ENCODE measurements around the gene TYW5. TPM values are rescaled to one million over a fixed set of nuclear protein-coding genes. Genes with fewer than 3 reads are reported as not detected.

The TYW5 gene
- total and polyA plus RNA-seq, 12 donors: 1.9 to 3.5 (median 2.6) TPM

DNA sequence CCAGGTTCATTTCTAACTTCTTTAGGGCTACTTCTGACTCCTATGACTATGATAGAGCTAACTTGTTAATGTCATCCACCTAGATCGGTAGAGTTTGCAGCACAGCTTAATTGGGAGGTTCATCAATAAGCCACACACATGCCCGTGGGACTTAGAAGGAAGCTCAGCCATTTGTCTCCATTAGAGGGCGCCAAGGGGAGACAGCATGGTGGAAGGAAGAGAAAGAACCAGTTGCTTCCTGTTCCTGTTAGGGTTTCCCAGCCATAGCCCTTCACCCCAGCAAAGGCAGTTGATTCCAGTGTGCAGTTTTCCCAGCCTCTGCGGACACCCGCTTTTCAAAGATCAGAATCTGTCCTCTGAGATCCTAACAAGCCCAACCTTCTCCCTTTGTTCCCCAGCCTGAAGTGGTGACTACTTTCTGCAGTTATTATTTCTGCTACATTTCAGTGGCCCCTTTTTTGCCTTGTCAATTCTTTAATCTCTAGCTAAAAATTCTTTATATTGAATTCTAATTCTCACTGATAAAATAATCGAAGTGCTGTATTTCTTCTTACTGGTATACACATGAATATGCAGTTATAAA is 30.4 kb upstream of the TYW5 start:
- no peak overlapping the region for H3K27ac ChIP-seq
- H3K27me3 ChIP-seq: no peaks in the 10 kb centered on the region
- peak in 6 of 8 donors; percentile 32 to 87 (median 45) for ATAC-seq
- intact Hi-C loops (cut with DNase I): loop anchor here in 9 of 10 donors (5.0 to 10.0 kb wide), 4 partner anchors 319 to 742 kb away; partner anchors contain the start of gene SPATS2L (in 7 of the 9)
- H3K9me3 ChIP-seq: no peaks in the 10 kb centered on the region
- no peak overlapping the region for H3K4me3 ChIP-seq
- TF ChIP-seq, protein P1, sequence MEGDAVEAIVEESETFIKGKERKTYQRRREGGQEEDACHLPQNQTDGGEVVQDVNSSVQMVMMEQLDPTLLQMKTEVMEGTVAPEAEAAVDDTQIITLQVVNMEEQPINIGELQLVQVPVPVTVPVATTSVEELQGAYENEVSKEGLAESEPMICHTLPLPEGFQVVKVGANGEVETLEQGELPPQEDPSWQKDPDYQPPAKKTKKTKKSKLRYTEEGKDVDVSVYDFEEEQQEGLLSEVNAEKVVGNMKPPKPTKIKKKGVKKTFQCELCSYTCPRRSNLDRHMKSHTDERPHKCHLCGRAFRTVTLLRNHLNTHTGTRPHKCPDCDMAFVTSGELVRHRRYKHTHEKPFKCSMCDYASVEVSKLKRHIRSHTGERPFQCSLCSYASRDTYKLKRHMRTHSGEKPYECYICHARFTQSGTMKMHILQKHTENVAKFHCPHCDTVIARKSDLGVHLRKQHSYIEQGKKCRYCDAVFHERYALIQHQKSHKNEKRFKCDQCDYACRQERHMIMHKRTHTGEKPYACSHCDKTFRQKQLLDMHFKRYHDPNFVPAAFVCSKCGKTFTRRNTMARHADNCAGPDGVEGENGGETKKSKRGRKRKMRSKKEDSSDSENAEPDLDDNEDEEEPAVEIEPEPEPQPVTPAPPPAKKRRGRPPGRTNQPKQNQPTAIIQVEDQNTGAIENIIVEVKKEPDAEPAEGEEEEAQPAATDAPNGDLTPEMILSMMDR (IDR thresholded peaks at IDR 0.05): peak; percentile 24 to 71 (median 59)
- peak; percentile 17 to 59 for DNase-seq
- H3K36me3 ChIP-seq: no peaks in the 10 kb centered on the region
- WGBS, 2 donors: 63 to 71% methylated on average over 6 of the region's 6 CpGs
- H3K4me1 ChIP-seq: peaks cover 0 to 23% (median 14%) of the 10 kb centered on the region in 9 donors

DNA sequence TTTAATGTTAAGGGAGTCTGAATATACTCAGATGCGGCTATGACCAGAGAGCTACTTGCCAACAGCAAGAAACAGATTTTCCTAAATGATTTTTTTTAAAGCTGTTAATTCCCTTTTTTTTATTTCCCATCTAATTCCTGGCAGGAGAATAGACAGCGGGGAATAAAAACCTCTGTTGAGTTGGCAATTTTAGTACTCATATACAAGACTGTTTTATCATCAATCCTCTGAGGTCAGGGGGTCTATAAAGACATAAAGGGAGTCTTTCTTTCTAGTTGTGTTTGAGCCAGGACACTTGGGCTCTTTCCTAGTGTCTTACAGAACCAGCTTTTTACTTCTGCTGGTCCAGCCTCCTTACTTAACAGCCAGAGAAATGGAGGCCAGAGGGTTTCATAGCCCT is 29.5 kb upstream of the TYW5 start:
- intact Hi-C loops (cut with DNase I): loop anchor here in 9 of 10 donors (5.0 to 10.0 kb wide), 7 partner anchors 320 to 743 kb away; partner anchors contain the start of gene SPATS2L (in 7 of the 9)

GRCh38 chr2:199984159-199984558 is 28.9 kb upstream of the TYW5 start:
- WGBS, 2 donors: 70 to 92% methylated on average over 4 of the region's 4 CpGs

More for the DNA sequence above, 29.5 kb upstream of the TYW5 start:
- DNase-seq (no peak), ATAC-seq (peak in 3 of 8 donors; percentile 19 to 43 (median 41))
- Histone ChIP-seq H3K4me1 (peaks cover 0 to 30% (median 17%) of the 10 kb centered on the region in 9 donors), H3K4me3 (no peak overlapping the region), H3K9me3 (no peaks in the 10 kb centered on the region), H3K27me3 (no peaks in the 10 kb centered on the region), H3K36me3 (no peaks in the 10 kb centered on the region), H3K27ac (no peak overlapping the region)
- TF ChIP-seq, protein P1 (IDR thresholded peaks at IDR 0.05): no peak
- 78 to 79% methylated on average over 2 of the region's 2 CpGs for WGBS, 2 donors

GRCh38 chr2:199983534-199983933 is 28.2 kb upstream of the TYW5 start:
- intact Hi-C loops (cut with DNase I): loop anchor here in 5 of 10 donors (5.0 to 10.0 kb wide), 4 partner anchors 321 to 719 kb away; partner anchors contain the start of gene SPATS2L (in 3 of the 5)
- DNase-seq (no peak), ATAC-seq (no peak)
- Histone ChIP-seq H3K4me3 (no peak overlapping the region), H3K4me1 (peaks cover 0 to 32% (median 17%) of the 10 kb centered on the region in 9 donors), H3K27me3 (no peaks in the 10 kb centered on the region), H3K36me3 (no peaks in the 10 kb centered on the region), H3K27ac (no peak overlapping the region), H3K9me3 (no peaks in the 10 kb centered on the region)
- TF ChIP-seq, protein P1 (IDR thresholded peaks at IDR 0.05): no peak
- 70 to 72% methylated on average over 1 of the region's 1 CpG for WGBS, 2 donors

More at GRCh38 chr2:199984159-199984558, 28.9 kb upstream of the TYW5 start:
- Histone ChIP-seq H3K4me1 (peaks cover 0 to 35% (median 17%) of the 10 kb centered on the region in 9 donors), H3K27me3 (no peaks in the 10 kb centered on the region), H3K27ac (no peak overlapping the region), H3K4me3 (no peak overlapping the region), H3K36me3 (no peaks in the 10 kb centered on the region), H3K9me3 (no peaks in the 10 kb centered on the region)
- ATAC-seq: no peak
- intact Hi-C loops (cut with DNase I): loop anchor here in 5 of 10 donors (5.0 to 10.0 kb wide), 4 partner anchors 321 to 718 kb away; partner anchors contain the start of gene SPATS2L (in 3 of the 5)
- DNase-seq: no peak
- TF ChIP-seq, protein P1 (IDR thresholded peaks at IDR 0.05): no peak
